NCI-H128 (cell line): ENCODE data around the gene NMUR2.

Source experiments
- DNase-seq: peaks from one replicate; lab custom pipeline; 2025; ENCODE audit not compliant: unreplicated experiment; lab: John Stamatoyannopoulos, UW

The NMUR2 gene

GRCh38 chr5:152372875-152373274 is 32.2 kb downstream of the NMUR2 start:
- no peak for DNase-seq

GRCh38 chr5:152369298-152369697 is 35.8 kb downstream of the NMUR2 start:
- no peak for DNase-seq

GRCh38 chr5:152367554-152367953 is 37.5 kb downstream of the NMUR2 start:
- no peak for DNase-seq

GRCh38 chr5:152366716-152367115 is 38.4 kb downstream of the NMUR2 start:
- no peak for DNase-seq

- no peak for DNase-seq
These were observed 40.2 kb downstream of the NMUR2 start for GRCh38 chr5:152364899-152365298.

GRCh38 chr5:152364172-152364571 is 40.9 kb downstream of the NMUR2 start:
- DNase-seq: no peak

GRCh38 chr5:152358861-152359568 is 46.1 kb downstream of the NMUR2 start:
- DNase-seq: no peak

GRCh38 chr5:152356506-152356905 is 48.6 kb downstream of the NMUR2 start:
- DNase-seq: no peak

- no peak for DNase-seq
These were observed 50.0 kb downstream of the NMUR2 start for GRCh38 chr5:152355061-152355460.

- DNase-seq: no peak
These were observed 52.1 kb downstream of the NMUR2 start for GRCh38 chr5:152353001-152353400.

GRCh38 chr5:152349683-152350526 is 55.2 kb downstream of the NMUR2 start:
- DNase-seq: no peak
